Activated CD4-positive, alpha-beta T cell treated with anti-CD3 and anti-CD28 coated beads, Interleukin-2, amount 50 U/mL, for 48 hours (primary cell): ENCODE data around the gene MYBBP1A.

Source experiments
- DNase-seq, 2 experiments: peaks; one replicate each; pipeline ENCODE4 v3.0.0-alpha.2; 2020

The MYBBP1A gene

GRCh38 chr17:4535667-4536258, 19.4 kb downstream of the MYBBP1A start:
- no peak for DNase-seq

GRCh38 chr17:4534928-4535666, 20.1 kb downstream of the MYBBP1A start:
- DNase-seq: no peak

- DNase-seq: no peak
Observed at GRCh38 chr17:4534515-4534914, 20.7 kb downstream of the MYBBP1A start.

- no peak for DNase-seq
Observed at GRCh38 chr17:4533523-4534504, 21.4 kb downstream of the MYBBP1A start.

- DNase-seq: no peak
Observed at GRCh38 chr17:4532860-4533522, 22.2 kb downstream of the MYBBP1A start.

GRCh38 chr17:4531988-4532736, 23.0 kb downstream of the MYBBP1A start:
- DNase-seq: no peak

GRCh38 chr17:4530799-4531730, 24.1 kb downstream of the MYBBP1A start:
- no peak for DNase-seq

GRCh38 chr17:4529533-4530152, 25.5 kb downstream of the MYBBP1A start:
- DNase-seq: no peak

- no peak for DNase-seq
Observed at GRCh38 chr17:4527566-4528125, 27.5 kb downstream of the MYBBP1A start.

- no peak for DNase-seq
Observed at GRCh38 chr17:4527134-4527533, 28.1 kb downstream of the MYBBP1A start.

- no peak for DNase-seq
Observed at GRCh38 chr17:4525691-4526397, 29.3 kb downstream of the MYBBP1A start.

GRCh38 chr17:4523946-4524345, 31.2 kb downstream of the MYBBP1A start:
- DNase-seq: no peak

- DNase-seq: no peak
Observed at GRCh38 chr17:4522661-4523060, 32.5 kb downstream of the MYBBP1A start.

GRCh38 chr17:4520894-4521600, 34.1 kb downstream of the MYBBP1A start:
- no peak for DNase-seq

GRCh38 chr17:4520060-4520893, 34.9 kb downstream of the MYBBP1A start:
- DNase-seq: no peak

- DNase-seq: no peak
Observed at GRCh38 chr17:4519361-4519788, 35.8 kb downstream of the MYBBP1A start.

- no peak for DNase-seq
Observed at GRCh38 chr17:4518901-4519300, 36.3 kb downstream of the MYBBP1A start.

GRCh38 chr17:4516735-4517134, 38.4 kb downstream of the MYBBP1A start:
- no peak for DNase-seq
